Esophagus squamous epithelium (tissue), 5 donors: ENCODE measurements around the gene EME1. TPM values are rescaled to one million over a fixed set of nuclear protein-coding genes. Genes with fewer than 3 reads are reported as not detected.

Source experiments
- DNase-seq: peaks from one replicate; lab custom pipeline; 2025; lab: John Stamatoyannopoulos, UW
- H3K27ac ChIP-seq, 4 donors: fragments of 200-600 bp; sonication (generic); one replicate each; pipeline ENCODE4 v1.5.1; 2016 to 2019; ENCODE audit warnings: mild to moderate bottlenecking in 1 of 4
- H3K27me3 ChIP-seq, 4 donors: fragments of 200-600 bp; sonication (generic); 1 replicate in 3 of 4; 2 replicates in 1 of 4; pipeline versions ENCODE4 v1.5.1 to v1.6.0; 2017 to 2021; ENCODE audit warnings: antibody characterized with exemption in 1 of 4
- H3K36me3 ChIP-seq, 3 donors: fragments of 200-600 bp; sonication (generic); one replicate each; pipeline ENCODE4 v1.5.1; 2016 to 2019
- H3K4me1 ChIP-seq, 3 donors: fragments of 200-600 bp; sonication (generic); one replicate each; pipeline ENCODE4 v1.5.1; 2017 to 2019
- H3K4me3 ChIP-seq, 4 donors: fragments of 200-600 bp; sonication (generic); 1 replicate in 3 of 4; 2 replicates in 1 of 4; pipeline ENCODE4 v1.5.1; 2016 to 2019; ENCODE audit warnings: mild to moderate bottlenecking in 2 of 4, moderate library complexity in 1 of 4
- H3K9me3 ChIP-seq, 3 donors: fragments of 200-600 bp; sonication (generic); one replicate each; pipeline ENCODE4 v1.5.1; 2016 to 2019
- POLR2A ChIP-seq, 4 donors: fragments of 450-650 bp; IDR thresholded peaks; one replicate each; pipeline ENCODE4 v1.6.1; 2017; ENCODE audit warnings: antibody characterized with exemption in 4 of 4, mild to moderate bottlenecking in 4 of 4, moderate library complexity in 3 of 4
- WGBS, 2 donors: methylation state at CpG; one replicate each; pipeline ENCODE4 v1.1.5; 2018; 5-methylcytosine and 5-hydroxymethylcytosine counted together
- intact Hi-C: fragments of 100-400 bp; cut with DNase I; formaldehyde crosslinking; loops from one replicate; pipeline ENCODE4 v1.15.0; 2022
- total RNA-seq, 4 donors: library from RNA; depleted of rRNA; stranded (reverse); fragments of >200 nt; gene quantifications; one replicate each; pipeline ENCODE4 v1.1.0, GENCODE V29; 2016
- TF ChIP-seq, protein P1 (sequence below), 6 experiments: fragments of 450-650 bp in 4 of 6; fragments of 200-600 bp in 2 of 6; sonication (generic) in 2 of 6; IDR thresholded peaks; one replicate each; pipeline ENCODE4 v1.5.1; 2016 to 2019; ENCODE audit warnings: antibody characterized with exemption in 6 of 6, mild to moderate bottlenecking in 4 of 6, moderate library complexity in 4 of 6
- donor health status: DM: yes; HTN: yes; CAD: no.

Gene EME1
- total RNA-seq, 4 donors from 2014 or later = 0.57 to 2.7 (median 1.1) TPM

DNA sequence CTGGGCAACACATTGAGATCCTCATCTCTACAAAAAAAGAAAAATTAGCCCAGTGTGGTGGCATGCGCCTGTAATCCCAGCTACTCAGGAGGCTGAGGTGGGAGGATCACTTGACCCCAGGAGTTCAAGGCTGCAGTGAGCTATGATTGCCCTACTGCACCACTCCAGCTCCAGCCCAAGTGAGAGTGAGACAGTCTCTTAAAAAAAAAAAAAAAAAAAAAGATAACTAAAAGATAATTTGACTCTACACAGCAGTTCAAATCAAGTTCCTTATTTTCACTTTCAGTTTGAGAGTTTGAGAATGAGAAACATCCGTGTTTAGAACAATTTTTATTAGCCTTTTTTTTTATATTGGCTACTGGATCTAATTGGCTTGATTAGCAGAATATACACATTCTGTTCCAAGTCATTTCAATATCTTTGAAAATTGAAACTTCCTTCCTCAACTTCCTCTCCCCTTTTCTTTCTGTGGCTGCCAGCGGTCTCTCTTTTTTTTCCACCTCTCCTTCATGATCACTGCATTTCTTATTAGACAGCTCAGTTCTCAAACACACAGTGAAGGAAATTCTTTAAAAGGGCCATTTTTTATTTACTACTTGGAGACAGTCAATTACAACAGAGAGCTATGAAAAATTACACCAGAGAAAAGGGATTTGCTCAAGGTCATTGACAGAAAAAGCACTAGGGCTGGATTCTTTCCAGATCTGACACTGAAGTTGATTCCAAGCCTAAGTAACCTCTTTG lies 48.5 kb downstream of the EME1 start:
- Histone ChIP-seq H3K4me3 (peak overlapping the region in 3 of 4 donors; percentile 30 to 42 (median 30)), H3K4me1 (peaks cover 10 to 53% (median 14%) of the 10 kb centered on the region in 3 donors)
- WGBS, 2 donors = 28 to 37% methylated on average over 3 of the region's 3 CpGs

DNA sequence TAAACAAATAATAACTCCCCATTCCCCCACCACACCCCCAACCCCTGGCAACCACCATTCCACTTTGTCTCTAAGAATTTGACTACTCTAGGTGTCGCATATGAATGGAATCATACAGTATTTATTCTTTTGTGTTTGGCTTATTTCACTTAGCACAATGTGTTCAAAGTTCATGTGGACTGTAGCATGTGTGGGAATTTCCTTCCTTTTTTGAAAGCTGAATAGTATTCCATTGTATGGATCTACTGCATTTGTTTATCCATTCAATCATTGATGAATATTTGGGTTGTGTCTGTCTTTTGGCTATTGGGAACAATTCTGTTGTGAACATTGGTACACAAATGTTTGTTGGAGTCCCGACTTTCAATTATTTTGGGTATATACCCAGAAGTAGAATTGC lies 49.7 kb downstream of the EME1 start:
- no peak for DNase-seq
- Histone ChIP-seq H3K4me3 (no peak overlapping the region), H3K27me3 (no peaks in the 10 kb centered on the region), H3K27ac (no peak overlapping the region), H3K9me3 (no peaks in the 10 kb centered on the region), H3K36me3 (no peaks in the 10 kb centered on the region), H3K4me1 (peaks cover 21 to 65% (median 24%) of the 10 kb centered on the region in 3 donors)
- TF ChIP-seq POLR2A (IDR thresholded peaks at IDR 0.05) = no peak
- TF ChIP-seq, protein P1, sequence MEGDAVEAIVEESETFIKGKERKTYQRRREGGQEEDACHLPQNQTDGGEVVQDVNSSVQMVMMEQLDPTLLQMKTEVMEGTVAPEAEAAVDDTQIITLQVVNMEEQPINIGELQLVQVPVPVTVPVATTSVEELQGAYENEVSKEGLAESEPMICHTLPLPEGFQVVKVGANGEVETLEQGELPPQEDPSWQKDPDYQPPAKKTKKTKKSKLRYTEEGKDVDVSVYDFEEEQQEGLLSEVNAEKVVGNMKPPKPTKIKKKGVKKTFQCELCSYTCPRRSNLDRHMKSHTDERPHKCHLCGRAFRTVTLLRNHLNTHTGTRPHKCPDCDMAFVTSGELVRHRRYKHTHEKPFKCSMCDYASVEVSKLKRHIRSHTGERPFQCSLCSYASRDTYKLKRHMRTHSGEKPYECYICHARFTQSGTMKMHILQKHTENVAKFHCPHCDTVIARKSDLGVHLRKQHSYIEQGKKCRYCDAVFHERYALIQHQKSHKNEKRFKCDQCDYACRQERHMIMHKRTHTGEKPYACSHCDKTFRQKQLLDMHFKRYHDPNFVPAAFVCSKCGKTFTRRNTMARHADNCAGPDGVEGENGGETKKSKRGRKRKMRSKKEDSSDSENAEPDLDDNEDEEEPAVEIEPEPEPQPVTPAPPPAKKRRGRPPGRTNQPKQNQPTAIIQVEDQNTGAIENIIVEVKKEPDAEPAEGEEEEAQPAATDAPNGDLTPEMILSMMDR (IDR thresholded peaks at IDR 0.05) = no peak
- 88 to 98% methylated on average over 2 of the region's 2 CpGs for WGBS, 2 donors
- intact Hi-C loops = no loop called here

More for the DNA sequence above, 48.5 kb downstream of the EME1 start:
- intact Hi-C loops = no loop called here
- H3K9me3 ChIP-seq = no peaks in the 10 kb centered on the region
- H3K27ac ChIP-seq = peak overlapping the region; percentile 35 to 82 (median 66)
- TF ChIP-seq POLR2A (IDR thresholded peaks at IDR 0.05) = no peak
- TF ChIP-seq, protein P1 (IDR thresholded peaks at IDR 0.05) = no peak
- no peaks in the 10 kb centered on the region for H3K36me3 ChIP-seq
- DNase-seq = no peak
- no peaks in the 10 kb centered on the region for H3K27me3 ChIP-seq

GRCh38 chr17:50423553-50424159 lies 50.6 kb downstream of the EME1 start:
- H3K36me3 ChIP-seq = no peaks in the 10 kb centered on the region
- intact Hi-C loops = no loop called here
- peak overlapping the region in 2 of 4 donors; percentile 32 to 91 for H3K27ac ChIP-seq
- H3K9me3 ChIP-seq = no peaks in the 10 kb centered on the region
- DNase-seq = no peak
- H3K4me3 ChIP-seq = no peak overlapping the region
- H3K4me1 ChIP-seq = peaks cover 23 to 75% (median 33%) of the 10 kb centered on the region in 3 donors
- H3K27me3 ChIP-seq = no peaks in the 10 kb centered on the region
- 23 to 31% methylated on average over 6 of the region's 6 CpGs for WGBS, 2 donors
- TF ChIP-seq, protein P1 (IDR thresholded peaks at IDR 0.05) = no peak
- TF ChIP-seq POLR2A (IDR thresholded peaks at IDR 0.05) = no peak

GRCh38 chr17:50424246-50424995 lies 51.4 kb downstream of the EME1 start:
- H3K27ac ChIP-seq = peak overlapping the region in 3 of 4 donors; percentile 85 to 91 (median 90)
- H3K4me1 ChIP-seq = peaks cover 23 to 82% (median 36%) of the 10 kb centered on the region in 3 donors
- DNase-seq = no peak
- no peaks in the 10 kb centered on the region for H3K9me3 ChIP-seq
- H3K4me3 ChIP-seq = no peak overlapping the region
- no peaks in the 10 kb centered on the region for H3K36me3 ChIP-seq
- 67 to 74% methylated on average over 6 to 8 of the region's 9 CpGs for WGBS, 2 donors
- TF ChIP-seq, protein P1 (IDR thresholded peaks at IDR 0.05) = no peak
- no peak for TF ChIP-seq POLR2A (IDR thresholded peaks at IDR 0.05)
- no peaks in the 10 kb centered on the region for H3K27me3 ChIP-seq
- intact Hi-C loops = no loop called here
